GM18517 (cell line): ENCODE results near the gene MORF4L1.
"Not testable (repeated sequence)": the region's sequence is repeated elsewhere in the genome, so short reads cannot be mapped to it uniquely, and the experiment has no call there.

Source experiments
- ATAC-seq: cut with Tn5 transposase; IDR thresholded peaks from one replicate; pipeline ENCODE4 v1.9.1; 2021; ENCODE audit warnings: mild to moderate bottlenecking, moderate library complexity; ENCODE audit not compliant: unreplicated experiment

Gene MORF4L1

DNA sequence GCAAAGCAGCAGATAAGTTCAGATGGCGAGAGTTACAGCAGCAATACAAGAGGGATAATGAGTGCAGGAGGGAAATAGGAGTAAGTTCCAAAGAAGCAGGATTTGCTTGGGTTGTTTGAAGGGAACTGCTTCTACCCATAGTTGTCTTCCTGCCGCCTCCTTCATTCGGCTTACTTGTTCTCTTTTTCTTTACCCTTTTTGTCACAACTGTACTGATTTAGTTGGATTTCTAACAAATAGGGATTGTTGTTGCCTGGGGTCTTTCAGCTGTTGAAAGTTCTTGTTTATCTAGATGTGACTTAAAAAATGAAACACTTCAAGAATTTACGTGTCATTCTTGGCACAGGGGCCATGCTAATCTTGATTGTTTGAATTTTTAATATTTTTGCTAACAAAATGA, 25.9 kb downstream of the MORF4L1 start:
- ATAC-seq: no peak

DNA sequence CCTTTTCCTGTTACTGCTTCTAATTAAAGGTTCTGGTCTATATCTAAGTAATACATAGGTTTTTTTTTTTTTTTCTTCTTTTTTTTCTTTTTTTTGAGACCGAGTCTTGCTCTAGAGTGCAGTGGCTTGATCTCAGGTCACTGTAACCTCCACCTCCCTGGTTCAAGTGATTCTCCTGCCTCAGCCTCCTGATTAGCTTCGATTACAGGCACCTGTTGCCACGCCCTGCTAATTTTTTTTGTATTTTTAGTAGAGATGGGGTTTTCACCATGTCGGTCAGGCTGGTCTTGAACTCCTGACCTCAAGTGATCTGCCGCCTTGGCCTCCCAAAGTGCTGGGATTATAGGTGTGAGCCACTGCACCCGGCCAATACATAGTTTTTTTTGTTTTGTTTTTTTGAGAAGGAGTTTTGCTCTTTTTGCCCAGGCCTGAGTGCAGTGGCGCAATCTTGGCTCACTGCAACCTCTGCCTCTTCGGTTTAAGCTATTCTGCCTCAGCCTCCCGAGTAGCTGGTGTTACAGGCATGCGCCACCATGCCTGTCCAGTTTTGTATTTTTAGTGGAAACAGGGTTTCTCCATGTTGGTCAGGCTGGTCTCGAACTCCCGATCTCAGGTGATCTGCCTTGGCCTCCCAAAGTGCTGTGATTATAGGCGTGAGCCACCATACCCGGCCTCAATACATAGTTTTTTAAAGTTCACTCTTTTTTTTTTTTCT, 28.3 kb downstream of the MORF4L1 start:
- ATAC-seq: not testable (repeated sequence)

DNA sequence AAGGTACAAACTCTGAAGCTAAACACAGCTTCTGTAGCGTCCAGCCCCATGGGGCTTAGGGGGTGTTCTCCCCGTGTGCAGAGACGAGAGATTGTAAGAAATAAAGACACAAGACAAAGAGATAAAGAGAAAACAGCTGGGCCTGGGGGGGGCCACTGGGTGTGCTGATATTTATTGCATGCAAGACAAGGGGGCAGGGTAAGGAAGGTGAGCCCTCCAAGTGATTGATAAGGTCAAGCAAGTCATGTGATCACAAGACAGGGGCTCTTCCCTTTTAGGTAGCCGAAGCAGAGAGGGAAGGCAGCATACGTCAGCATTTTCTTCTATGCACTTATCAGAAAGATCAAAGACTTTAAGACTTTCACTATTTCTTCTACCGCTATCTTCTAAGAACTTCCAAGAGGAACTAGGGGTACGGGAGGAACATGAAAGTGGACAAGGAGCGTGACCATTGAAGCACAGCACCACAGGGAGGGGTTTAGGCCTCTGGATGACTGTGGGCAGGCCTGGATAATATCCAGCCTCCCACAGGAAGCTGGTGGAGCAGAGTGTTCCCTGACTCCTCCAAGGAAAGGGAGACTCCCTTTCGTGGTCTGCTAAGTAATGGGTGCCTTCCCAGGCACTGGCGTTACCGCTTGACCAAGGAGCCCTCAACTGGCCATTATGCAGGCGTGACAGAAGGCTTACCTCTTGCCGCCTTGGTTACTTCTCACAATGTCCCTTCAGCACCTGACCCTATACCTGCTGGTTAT, 29.8 kb downstream of the MORF4L1 start:
- not testable (repeated sequence) for ATAC-seq

DNA sequence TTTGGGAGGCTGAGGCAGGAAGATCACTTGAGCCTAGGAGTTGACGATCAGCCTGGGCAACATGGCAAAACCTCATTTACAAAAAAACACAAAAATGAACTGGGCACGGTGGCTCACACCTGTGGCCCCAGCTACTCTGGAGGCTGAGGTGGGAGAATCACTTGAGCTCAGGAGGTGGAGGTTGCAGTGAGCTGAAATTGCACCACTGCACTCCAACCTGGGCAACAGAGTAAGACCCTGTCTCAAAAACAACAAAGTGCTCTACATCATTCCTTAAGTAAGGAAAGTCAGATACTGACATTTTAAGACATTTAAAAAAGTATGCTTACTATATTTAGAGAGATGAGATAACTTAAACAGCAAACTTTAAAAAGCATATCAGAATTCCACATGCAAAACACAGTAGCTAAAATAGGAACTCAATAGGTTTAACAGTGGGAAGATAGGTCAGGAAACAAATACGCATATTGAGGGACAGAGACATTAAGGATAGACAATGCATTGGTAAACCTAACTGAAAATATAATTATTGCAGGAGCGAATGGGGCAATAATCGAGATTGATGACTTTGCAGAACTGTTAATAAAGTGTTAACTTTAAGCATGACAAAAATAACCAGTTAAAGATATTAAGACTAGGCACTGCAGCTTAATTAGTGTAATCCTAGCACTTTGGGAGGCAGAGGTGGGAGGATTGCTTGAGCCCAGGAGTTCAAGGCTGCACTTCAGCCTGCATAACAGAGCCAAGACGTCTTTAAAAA, 32.1 kb downstream of the MORF4L1 start:
- no peak for ATAC-seq

DNA sequence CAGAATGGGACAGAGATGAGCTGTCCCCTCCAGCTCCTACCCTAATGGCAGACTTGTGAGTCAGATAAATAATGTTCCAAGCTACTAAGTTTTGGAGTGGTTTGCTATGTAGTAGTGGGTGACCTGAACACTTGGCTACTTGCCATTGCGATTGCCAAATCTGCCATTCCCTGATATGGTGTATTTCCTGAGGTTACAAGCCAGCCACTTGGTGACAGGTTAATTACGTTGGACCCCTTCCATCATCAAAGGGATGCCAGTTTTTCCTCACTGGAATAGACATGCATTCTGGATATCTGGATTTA, 33.6 kb downstream of the MORF4L1 start:
- no peak for ATAC-seq

DNA sequence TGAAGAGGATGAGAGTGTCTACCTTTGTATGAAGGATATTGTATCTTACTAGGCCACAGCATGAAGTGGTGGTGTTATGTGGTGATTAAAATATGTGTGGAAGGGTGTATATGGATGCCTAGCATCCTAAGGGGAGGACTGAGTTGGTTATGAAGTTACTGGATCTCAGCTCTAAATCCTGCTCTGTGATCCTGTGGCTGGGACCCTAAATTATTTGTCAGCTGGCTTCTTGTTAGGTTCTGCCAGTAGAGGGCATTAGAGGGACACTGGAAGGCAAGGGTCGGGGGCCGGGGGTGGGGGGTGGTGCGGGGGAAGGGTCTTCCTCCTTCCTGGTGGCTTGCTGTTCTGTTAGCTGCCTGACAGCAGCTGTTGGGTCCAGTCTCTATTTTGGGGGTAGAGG, 34.9 kb downstream of the MORF4L1 start:
- no peak for ATAC-seq

DNA sequence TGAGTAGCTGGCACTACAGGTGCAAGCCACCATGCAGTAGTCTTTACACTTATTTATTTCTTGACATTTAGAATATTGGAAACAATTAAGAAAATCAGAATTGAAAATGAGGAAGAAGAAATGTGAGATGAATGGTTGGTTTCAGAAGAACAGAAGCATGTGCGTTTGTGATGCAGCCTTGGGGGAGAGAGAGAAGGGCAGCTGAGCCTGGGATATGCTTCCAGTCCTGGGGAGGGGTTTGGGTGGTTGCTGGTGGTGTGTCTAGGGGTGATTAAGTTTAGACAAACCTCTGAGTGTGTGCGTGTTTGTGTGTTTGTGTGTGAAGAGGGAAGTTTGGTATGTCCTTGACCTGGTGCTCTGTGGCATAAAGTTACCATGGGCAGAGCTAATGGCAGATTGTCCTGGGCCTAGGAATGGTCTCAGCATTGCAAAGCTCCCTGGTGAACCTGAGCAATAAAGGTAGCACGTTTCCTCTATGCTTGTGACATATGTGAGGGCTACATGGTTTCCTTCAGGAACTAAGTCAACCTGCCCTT, 36.5 kb downstream of the MORF4L1 start:
- no peak for ATAC-seq

DNA sequence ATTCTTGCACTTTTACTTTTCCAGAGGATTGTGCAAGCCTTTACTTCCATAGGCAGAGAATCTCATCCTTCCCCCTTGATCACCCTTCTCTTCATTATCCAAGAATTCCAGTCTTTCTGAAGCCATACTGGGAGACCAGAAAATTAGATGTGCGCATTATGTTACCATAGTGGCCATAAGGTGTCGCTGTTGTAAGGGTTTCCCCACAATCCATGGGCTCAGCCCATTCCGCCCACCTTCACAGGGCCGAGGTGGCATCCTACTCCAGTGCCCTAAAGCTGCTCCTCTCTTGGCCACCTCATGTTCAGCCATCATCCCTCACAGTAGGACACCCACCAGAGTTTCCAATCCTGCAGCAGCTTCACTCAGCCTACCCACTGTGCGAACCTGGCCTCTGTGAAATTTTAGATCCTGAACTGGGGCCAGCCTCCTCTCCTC, 37.1 kb downstream of the MORF4L1 start:
- ATAC-seq: no peak

DNA sequence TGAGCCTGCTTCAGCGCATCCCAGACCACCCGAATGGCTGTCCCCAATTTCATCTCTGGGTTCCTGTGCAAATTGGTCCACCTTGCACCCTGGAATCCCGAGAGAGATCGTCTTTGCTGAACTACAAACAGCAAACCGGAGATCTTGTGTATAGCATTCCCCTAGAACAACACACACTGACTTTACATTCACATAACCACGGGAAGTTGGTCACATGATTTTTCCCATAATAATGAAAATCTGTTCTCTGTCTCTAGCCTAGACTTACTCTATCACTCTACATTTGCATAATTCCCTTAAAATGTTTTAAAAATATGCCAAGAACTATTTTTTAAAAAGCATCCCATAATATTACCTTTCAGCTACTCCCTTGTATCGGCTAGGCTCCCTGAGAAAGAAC, 37.6 kb downstream of the MORF4L1 start:
- no peak for ATAC-seq

DNA sequence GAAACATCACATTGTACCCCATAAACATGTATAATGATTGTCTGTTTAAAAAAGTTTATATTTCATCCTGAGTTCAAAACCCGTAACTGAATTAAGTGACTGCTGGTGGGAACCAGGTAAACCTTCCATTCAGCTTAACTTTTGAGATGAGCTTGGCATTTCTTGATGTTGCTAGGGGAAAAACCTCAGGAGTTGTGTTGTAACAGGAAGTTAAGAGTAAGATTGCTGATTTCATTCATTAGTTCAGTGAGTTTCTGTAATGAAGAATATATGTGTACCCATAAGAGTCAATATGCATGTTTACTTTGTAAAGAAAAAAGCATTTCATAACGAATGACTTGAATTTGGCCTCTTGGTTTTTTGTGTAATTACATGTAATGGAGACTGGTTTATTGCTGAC, 39.6 kb downstream of the MORF4L1 start:
- ATAC-seq: no peak

DNA sequence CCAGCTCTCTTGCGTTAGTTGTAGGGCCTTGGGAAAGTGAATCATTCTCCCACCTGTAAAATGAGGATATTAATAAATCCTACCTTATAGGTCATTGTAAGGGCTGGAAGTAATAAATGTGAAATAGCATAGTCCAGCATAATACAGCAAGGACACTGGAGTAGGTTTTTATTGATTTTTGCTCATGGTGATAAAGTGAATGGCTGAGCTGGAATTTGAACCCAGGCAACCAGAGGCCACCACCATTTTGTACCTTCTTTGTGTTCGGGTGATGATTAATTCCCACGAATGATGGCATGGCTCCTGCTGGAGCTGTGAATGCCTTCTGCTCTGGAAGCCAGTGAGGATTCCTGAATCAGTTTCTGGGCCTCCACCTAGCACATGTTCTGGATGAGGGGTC, 40.3 kb downstream of the MORF4L1 start:
- ATAC-seq: no peak

DNA sequence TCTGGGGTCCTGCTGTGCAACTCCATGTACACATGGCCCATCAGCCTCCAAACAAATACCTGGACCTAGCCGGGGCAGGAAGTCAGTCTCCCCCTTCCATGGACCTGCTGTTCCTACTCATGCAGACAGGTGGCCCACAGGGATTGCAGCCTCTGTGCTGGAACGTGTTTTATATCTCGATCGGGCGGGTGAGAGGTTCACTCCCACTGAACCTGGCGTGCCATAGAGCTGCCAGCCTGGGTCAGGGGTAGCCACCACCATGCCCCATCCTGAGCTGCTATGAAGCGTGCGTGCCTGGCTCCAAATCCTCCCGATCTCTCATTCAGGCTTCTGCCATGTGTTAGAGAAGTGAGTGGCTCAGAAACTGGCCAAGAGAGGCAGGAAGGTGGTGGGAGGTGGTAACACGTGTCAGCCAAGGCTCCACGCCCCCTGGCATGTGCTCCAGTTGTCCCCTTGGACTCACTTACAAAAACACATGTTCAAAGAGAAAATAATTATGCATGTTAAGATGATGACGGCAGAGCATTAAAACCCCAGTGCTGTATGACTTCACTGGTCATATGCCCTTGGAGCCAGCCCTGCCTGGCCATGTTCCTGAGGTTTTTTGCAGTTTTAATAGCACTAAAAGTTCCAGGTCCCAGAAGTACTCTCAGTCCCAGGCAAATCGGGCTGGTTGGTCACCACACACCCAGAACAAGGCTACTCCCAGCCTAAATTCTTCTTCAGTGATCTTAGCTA, 41.5 kb downstream of the MORF4L1 start:
- ATAC-seq: no peak

DNA sequence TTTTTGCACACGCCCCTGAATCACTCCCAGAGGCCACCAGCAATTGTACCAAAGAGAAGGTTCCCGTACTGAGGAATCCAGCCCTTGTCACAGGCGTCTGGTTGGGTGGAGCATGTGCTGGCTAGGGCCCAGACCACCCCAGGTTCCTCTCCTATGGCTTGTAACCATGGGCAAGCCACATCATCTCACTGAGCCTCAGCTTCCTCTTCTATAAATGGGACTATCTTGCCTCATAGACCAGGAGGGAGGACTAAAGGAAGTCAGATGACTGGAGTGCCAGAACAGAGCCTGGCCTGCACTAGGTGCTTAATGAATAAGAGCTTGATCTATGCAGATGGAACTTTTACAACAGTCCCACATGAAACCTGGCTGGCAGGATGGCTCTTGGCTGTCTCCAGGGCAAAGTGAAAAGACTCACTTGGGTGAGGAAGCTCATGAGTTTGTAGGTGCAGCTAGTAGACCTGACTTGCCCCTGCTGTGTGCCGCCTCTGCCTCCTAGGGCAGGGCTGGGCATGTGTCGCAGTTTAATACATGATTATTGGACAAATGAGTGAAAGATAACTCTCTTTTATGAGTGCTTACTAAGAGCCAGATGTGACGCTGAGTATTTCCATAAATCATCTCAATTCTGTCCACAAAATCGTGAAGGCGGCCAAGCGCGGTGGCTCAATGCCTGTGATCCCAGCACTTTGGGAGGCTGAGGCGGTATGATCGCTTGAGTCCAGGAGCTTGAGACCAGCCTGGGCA, 42.8 kb downstream of the MORF4L1 start:
- no peak for ATAC-seq

DNA sequence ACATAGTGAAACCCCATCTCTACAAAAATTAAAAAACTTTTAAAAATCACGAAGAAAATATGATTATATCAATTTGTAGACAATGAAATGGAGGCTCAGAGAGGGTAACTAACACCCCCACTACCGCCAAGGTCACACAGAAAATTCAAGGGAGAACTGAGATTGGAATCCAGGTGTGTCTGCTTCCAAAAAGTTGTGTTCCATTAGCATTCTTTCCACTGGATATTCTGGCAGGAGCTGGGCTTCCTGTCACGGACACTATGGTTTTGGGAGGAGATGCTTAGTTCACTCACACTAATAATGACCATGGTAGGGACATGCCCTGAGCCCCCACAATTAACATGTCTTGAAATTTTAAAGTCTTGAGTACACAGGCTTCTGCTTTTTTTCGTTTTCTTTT, 43.4 kb downstream of the MORF4L1 start:
- ATAC-seq: no peak

DNA sequence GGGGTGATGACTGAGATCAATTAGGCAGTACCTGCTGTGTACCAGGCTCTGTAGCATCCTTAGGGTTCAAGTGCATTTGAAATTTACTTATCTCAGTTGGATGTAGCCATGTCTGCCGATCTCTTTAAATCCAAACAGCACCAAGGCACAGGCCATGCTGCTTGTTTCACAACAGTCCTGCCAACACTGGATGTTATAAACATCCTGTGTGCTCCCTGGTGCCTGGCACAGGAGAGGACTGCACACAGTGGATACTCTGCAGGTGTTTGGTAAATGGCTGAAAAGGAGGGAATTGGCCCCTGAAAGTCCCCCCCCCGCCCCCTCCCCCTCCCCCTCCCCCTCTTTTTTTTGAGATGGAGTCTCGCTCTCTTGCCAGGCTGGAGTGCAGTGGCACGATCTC, 45.2 kb downstream of the MORF4L1 start:
- ATAC-seq: no peak

DNA sequence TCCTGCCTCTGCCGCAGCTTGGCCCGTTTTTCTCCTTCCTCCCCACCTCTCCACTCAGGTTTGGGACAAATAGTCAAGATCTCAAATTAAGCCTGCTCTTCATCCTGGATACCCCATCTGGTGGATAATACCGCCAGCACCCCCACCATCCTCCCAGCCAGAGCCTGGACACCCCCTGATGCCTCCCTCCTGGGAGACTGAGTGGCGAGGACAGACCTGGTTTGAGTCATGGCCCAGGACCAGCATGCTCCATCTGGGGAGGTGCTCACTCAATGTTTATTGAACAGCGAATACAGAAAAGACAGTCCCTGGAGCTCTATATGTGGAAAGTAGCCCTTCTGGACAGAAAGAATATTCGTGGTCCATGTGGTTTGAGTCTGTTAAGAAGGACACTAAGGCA, 48.8 kb downstream of the MORF4L1 start:
- no peak for ATAC-seq

DNA sequence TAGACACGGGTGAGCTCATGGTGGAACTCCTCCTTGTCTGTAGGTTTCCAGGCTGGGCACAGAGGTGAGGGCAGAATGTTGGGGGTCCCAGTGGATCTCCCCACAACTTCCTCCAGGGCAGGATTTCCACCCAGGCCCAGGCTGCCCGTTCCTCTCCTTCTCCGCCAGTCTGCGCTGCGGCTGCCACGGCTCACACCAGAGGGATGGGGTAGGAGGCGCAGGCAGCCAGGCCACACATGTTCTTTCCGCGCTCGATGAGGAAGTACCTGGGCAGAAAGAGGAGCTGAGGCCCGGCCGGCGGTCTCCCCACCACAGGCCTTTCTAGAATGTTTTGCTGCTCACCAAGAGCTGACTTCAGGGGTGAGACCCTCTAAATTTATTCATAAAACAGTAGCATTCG, 49.2 kb downstream of the MORF4L1 start:
- no peak for ATAC-seq

DNA sequence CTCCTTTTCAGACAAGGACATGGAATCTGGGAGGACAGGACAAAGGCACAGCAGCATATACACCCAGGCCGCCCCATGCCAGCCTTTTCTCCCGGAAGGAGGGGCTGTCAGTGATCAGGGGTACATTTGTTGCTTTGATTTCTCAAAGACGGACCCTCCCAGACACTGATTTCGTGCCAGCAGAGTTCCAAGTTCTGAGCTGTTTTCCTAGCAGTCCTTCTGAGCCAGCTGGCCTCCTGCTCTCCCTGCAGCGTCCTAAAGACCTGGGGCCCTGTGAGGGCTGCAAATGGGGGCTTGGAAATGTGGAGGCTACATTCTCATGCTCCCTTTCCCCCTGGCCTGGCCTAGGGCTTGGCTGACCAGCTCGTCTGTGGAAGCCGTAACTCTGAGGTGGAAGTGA, 49.8 kb downstream of the MORF4L1 start:
- no peak for ATAC-seq

DNA sequence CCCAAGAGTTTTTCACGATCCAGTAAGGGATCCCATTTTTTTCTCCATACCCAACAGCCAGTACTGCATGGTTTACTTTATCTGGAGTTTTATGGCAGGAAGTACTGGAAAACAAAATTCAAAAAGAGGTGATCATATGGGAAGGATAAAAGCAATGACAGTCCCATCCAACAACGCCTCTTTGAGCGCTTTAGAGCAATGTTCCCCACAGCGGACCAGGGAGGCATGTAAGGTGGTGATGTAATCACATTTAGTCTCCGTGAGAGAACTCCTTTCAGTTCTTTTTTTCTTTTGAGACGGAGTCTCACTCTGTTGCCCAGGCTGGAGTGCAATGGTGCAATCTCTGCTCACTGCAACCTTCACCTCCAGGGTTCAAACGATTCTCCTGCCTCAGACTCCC, 50.3 kb downstream of the MORF4L1 start:
- no peak for ATAC-seq
